Activated T-helper 2 cell treated with anti-CD3 and anti-CD28 coated beads, Interferon-gamma antibody, Interleukin-2, Interleukin-4, amounts not matched to agents 10 μg/mL and 5 μg/mL and 100 μg/mL, durations not matched to agents 14 hours and 24 hours and 36 hours (primary cell): ENCODE data around the gene MRM1. TPM values are rescaled to one million over a fixed set of nuclear protein-coding genes. Genes with fewer than 3 reads are reported as not detected.

Experiments
- DNase-seq: peaks from one replicate; pipeline ENCODE4 v3.0.0; 2021; ENCODE audit warnings: low spot score
- H3K27ac Mint-ChIP-seq: one replicate; pipeline ENCODE4 v1.8.0; 2021; ENCODE audit warnings: mixed read lengths
- H3K27me3 Mint-ChIP-seq: one replicate; pipeline ENCODE4 v1.8.0; 2021; ENCODE audit warnings: low read depth, mixed read lengths
- H3K36me3 Mint-ChIP-seq: one replicate; pipeline ENCODE4 v1.8.0; 2021; ENCODE audit warnings: low read depth, mixed read lengths
- H3K4me1 Mint-ChIP-seq: one replicate; pipeline ENCODE4 v1.8.0; 2021; ENCODE audit warnings: low read depth, mixed read lengths
- H3K4me3 Mint-ChIP-seq: one replicate; pipeline ENCODE4 v1.8.0; 2021; ENCODE audit warnings: low read depth, mild to moderate bottlenecking, moderate library complexity, mixed read lengths
- H3K9me3 Mint-ChIP-seq: one replicate; pipeline ENCODE4 v1.8.0; 2021; ENCODE audit warnings: mixed read lengths
- intact Hi-C: fragments of 100-400 bp; cut with micrococcal nuclease; formaldehyde crosslinking; loops from one replicate; pipeline ENCODE4 v1.15.1; 2023
- total RNA-seq: library from RNA; stranded (reverse); gene quantifications from 2 replicates; pipeline ENCODE4 v1.2.3, GENCODE V29; 2022

Gene MRM1
- total RNA-seq, 1 donor from 2014 or later = 23.2 TPM

DNA sequence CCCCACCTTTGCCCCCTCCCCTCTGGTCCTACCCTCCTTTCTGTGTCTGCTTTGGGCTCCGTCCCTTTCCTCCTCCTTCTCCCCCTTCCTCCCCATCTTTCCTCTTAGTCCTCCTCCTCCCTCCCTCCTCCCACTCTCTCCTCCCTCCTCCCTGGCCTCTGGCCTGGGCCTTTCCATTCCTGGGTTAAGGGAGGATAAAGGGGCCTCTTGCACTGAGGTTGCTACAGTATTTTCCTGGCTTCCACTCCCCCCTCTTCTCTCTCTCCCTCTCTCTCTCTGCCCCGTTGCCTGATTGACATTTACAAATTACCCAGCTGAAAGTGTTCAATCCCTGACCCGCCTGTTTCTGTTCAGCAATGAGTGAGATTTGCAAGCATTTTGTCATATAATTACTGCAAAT lies 44.0 kb downstream of the MRM1 start:
- intact Hi-C loops = no loop called here
- DNase-seq = no peak
- no peak overlapping the region for H3K27ac Mint-ChIP-seq
- peaks cover 62% of the 10 kb centered on the region for H3K27me3 Mint-ChIP-seq
- peaks cover 10% of the 10 kb centered on the region for H3K4me1 Mint-ChIP-seq
- H3K4me3 Mint-ChIP-seq = no peak overlapping the region
- H3K36me3 Mint-ChIP-seq = no peaks in the 10 kb centered on the region
- H3K9me3 Mint-ChIP-seq = no peaks in the 10 kb centered on the region

DNA sequence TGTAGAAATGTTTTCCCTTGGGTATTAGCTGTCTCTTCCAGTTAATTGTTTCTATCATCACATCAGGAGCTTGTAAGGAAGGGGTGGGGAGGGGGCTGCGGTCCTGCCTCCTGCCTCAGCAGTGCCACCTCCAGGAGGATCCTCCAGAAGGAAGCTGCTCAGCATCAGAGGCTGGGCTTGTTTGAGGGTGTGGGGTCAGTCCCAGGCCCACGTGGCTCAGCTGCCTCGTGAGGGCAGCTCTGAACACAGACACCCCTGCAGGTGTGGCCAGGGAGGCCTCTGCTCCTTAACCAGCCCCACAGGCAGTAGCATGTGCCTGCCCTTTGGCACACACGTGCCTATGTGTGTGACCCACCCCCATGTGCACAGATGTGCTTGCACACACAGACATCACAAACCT lies 46.3 kb downstream of the MRM1 start:
- no peak overlapping the region for H3K4me3 Mint-ChIP-seq
- H3K27ac Mint-ChIP-seq = no peak overlapping the region
- H3K9me3 Mint-ChIP-seq = no peaks in the 10 kb centered on the region
- peaks cover 6% of the 10 kb centered on the region for H3K4me1 Mint-ChIP-seq
- intact Hi-C loops = no loop called here
- no peak for DNase-seq
- peaks cover 53% of the 10 kb centered on the region for H3K27me3 Mint-ChIP-seq
- no peaks in the 10 kb centered on the region for H3K36me3 Mint-ChIP-seq

- Mint-ChIP-seq H3K4me3 (no peak overlapping the region), H3K4me1 (no peaks in the 10 kb centered on the region), H3K9me3 (no peaks in the 10 kb centered on the region), H3K27me3 (peaks cover 40% of the 10 kb centered on the region), H3K27ac (no peak overlapping the region), H3K36me3 (no peaks in the 10 kb centered on the region)
- intact Hi-C loops = no loop called here
- DNase-seq = no peak
These were observed 48.9 kb downstream of the MRM1 start for GRCh38 chr17:36650096-36650775.

GRCh38 chr17:36653374-36653773 lies 52.0 kb downstream of the MRM1 start:
- Mint-ChIP-seq H3K27me3 (peaks cover 47% of the 10 kb centered on the region), H3K4me1 (no peaks in the 10 kb centered on the region), H3K36me3 (no peaks in the 10 kb centered on the region), H3K9me3 (no peaks in the 10 kb centered on the region), H3K4me3 (no peak overlapping the region), H3K27ac (no peak overlapping the region)
- intact Hi-C loops = no loop called here
- no peak for DNase-seq

DNA sequence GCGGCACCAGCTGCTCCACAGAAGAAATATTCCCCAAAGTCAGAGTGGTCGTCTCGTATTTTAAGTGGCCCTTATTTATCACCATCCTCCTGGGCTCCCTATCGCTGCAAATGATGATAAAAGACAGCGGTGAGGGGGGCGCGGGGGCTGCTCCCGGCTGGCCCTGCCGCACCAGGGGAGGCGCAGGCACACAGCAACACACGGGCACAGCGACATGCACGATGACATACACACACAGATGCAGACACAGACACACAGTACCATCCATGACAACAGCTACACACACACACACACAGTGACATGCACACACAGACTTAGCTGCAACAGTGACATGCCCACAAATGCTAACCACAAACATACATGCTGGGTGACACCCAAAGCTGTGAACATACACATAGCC lies 52.5 kb downstream of the MRM1 start:
- no peaks in the 10 kb centered on the region for H3K36me3 Mint-ChIP-seq
- no peaks in the 10 kb centered on the region for H3K9me3 Mint-ChIP-seq
- H3K4me1 Mint-ChIP-seq = no peaks in the 10 kb centered on the region
- H3K4me3 Mint-ChIP-seq = no peak overlapping the region
- intact Hi-C loops = no loop called here
- no peak overlapping the region for H3K27ac Mint-ChIP-seq
- DNase-seq = no peak
- H3K27me3 Mint-ChIP-seq = peaks cover 44% of the 10 kb centered on the region

GRCh38 chr17:36655726-36656125 lies 54.3 kb downstream of the MRM1 start:
- H3K4me3 Mint-ChIP-seq = no peak overlapping the region

GRCh38 chr17:36657390-36657762 lies 56.0 kb downstream of the MRM1 start:
- Mint-ChIP-seq H3K27me3 (peaks cover 35% of the 10 kb centered on the region), H3K4me1 (no peaks in the 10 kb centered on the region), H3K4me3 (no peak overlapping the region), H3K27ac (no peak overlapping the region), H3K9me3 (no peaks in the 10 kb centered on the region), H3K36me3 (no peaks in the 10 kb centered on the region)
- intact Hi-C loops = no loop called here
- no peak for DNase-seq

More at GRCh38 chr17:36655726-36656125, 54.3 kb downstream of the MRM1 start:
- DNase-seq = no peak
- Mint-ChIP-seq H3K27ac (no peak overlapping the region), H3K27me3 (peaks cover 39% of the 10 kb centered on the region), H3K4me1 (no peaks in the 10 kb centered on the region), H3K36me3 (no peaks in the 10 kb centered on the region), H3K9me3 (no peaks in the 10 kb centered on the region)
- intact Hi-C loops = no loop called here

DNA sequence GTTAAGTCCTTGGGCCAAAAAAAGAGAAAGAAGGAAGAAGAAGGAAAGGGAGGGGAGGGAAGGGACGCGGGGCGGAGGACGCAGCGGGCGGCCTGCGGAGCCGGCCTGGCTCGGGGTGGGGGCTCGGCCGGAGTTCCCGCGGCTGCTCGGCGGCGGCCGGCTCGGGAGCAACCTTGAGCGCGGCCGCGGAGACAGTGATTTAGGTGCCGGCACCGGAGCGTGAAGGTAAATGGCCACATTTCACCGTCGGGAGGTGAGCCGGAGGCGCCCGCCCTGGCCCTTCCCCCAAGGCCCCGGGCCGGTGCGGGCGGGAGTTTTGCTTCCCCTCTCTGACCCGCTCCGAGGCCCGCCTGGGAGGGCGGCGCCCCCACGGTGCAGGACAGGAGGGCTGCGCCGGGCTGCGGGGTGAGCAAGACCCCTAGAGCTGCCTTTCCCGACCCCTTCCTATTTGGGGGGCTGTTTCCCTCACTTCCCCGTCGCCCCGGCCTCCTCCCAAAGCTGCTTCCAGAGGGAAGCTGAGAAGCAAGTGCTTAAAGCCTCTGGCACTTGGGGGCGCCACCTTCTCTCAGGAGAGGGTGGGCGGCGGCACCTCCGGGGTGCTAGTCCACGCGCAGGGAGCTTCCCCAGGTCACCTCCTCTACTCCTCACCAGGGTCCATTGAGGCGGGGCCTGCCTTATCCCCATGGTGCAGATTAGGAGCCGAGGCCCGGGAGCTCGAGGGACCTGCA lies 56.5 kb downstream of the MRM1 start:
- no peak for DNase-seq
- Mint-ChIP-seq H3K9me3 (no peaks in the 10 kb centered on the region), H3K4me3 (no peak overlapping the region), H3K27ac (no peak overlapping the region), H3K4me1 (no peaks in the 10 kb centered on the region), H3K36me3 (no peaks in the 10 kb centered on the region), H3K27me3 (peaks cover 35% of the 10 kb centered on the region)
- intact Hi-C loops = no loop called here

Other genes starting within 250 kb of the MRM1 start
- not detected in 2 replicates for gene TBC1D3H, start 213.1 kb upstream of the MRM1 start, total RNA-seq
- gene ZNHIT3, start 114.9 kb upstream of the MRM1 start, total RNA-seq = 46.8 and 48.2 TPM in 2 replicates
- gene MYO19, start 66.7 kb upstream of the MRM1 start, total RNA-seq = 150 and 155 TPM in 2 replicates
- gene PIGW, start 66.6 kb upstream of the MRM1 start, total RNA-seq = 22.6 and 23.6 TPM in 2 replicates
- 82.7 and 92.5 TPM in 2 replicates for gene GGNBP2, start 56.7 kb upstream of the MRM1 start, total RNA-seq
- gene DHRS11, start 9.7 kb upstream of the MRM1 start, total RNA-seq = 12.3 and 12.4 TPM in 2 replicates